ENCODE results near the gene CORO1A. TPM values are rescaled to one million over a fixed set of nuclear protein-coding genes. Genes with fewer than 3 reads are reported as not detected.

The CORO1A gene
- total and polyA plus RNA-seq, 2 experiments from 2014 or later: 10.2 to 23.5 TPM

DNA sequence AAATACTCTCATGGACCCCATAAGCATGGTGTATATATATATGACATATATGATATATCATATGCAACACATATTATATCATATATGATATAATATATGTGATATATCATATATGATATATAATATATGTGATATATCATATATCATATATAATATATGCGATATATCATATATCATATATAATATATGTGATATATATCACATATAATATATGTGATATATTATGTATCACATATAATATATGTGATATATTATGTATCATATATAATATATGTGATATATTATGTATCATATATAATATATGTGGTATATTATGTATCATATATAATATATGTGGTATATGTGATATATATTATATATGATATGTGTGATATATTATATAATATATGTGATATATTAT, 38.5 kb upstream of the CORO1A start (continued):
- TF ChIP-seq, protein P1, sequence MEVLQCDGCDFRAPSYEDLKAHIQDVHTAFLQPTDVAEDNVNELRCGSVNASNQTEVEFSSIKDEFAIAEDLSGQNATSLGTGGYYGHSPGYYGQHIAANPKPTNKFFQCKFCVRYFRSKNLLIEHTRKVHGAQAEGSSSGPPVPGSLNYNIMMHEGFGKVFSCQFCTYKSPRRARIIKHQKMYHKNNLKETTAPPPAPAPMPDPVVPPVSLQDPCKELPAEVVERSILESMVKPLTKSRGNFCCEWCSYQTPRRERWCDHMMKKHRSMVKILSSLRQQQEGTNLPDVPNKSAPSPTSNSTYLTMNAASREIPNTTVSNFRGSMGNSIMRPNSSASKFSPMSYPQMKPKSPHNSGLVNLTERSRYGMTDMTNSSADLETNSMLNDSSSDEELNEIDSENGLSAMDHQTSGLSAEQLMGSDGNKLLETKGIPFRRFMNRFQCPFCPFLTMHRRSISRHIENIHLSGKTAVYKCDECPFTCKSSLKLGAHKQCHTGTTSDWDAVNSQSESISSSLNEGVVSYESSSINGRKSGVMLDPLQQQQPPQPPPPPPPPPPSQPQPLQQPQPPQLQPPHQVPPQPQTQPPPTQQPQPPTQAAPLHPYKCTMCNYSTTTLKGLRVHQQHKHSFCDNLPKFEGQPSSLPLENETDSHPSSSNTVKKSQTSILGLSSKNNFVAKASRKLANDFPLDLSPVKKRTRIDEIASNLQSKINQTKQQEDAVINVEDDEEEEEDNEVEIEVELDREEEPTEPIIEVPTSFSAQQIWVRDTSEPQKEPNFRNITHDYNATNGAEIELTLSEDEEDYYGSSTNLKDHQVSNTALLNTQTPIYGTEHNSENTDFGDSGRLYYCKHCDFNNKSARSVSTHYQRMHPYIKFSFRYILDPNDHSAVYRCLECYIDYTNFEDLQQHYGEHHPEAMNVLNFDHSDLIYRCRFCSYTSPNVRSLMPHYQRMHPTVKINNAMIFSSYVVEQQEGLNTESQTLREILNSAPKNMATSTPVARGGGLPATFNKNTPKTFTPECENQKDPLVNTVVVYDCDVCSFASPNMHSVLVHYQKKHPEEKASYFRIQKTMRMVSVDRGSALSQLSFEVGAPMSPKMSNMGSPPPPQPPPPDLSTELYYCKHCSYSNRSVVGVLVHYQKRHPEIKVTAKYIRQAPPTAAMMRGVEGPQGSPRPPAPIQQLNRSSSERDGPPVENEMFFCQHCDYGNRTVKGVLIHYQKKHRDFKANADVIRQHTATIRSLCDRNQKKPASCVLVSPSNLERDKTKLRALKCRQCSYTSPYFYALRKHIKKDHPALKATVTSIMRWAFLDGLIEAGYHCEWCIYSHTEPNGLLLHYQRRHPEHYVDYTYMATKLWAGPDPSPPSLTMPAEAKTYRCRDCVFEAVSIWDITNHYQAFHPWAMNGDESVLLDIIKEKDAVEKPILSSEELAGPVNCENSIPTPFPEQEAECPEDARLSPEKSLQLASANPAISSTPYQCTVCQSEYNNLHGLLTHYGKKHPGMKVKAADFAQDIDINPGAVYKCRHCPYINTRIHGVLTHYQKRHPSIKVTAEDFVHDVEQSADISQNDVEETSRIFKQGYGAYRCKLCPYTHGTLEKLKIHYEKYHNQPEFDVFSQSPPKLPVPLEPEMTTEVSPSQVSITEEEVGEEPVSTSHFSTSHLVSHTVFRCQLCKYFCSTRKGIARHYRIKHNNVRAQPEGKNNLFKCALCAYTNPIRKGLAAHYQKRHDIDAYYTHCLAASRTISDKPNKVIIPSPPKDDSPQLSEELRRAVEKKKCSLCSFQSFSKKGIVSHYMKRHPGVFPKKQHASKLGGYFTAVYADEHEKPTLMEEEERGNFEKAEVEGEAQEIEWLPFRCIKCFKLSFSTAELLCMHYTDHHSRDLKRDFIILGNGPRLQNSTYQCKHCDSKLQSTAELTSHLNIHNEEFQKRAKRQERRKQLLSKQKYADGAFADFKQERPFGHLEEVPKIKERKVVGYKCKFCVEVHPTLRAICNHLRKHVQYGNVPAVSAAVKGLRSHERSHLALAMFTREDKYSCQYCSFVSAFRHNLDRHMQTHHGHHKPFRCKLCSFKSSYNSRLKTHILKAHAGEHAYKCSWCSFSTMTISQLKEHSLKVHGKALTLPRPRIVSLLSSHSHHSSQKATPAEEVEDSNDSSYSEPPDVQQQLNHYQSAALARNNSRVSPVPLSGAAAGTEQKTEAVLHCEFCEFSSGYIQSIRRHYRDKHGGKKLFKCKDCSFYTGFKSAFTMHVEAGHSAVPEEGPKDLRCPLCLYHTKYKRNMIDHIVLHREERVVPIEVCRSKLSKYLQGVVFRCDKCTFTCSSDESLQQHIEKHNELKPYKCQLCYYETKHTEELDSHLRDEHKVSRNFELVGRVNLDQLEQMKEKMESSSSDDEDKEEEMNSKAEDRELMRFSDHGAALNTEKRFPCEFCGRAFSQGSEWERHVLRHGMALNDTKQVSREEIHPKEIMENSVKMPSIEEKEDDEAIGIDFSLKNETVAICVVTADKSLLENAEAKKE (CRISPR knock-in tag; IDR thresholded peaks at IDR 0.05): no peak
- TF ChIP-seq, protein P2, sequence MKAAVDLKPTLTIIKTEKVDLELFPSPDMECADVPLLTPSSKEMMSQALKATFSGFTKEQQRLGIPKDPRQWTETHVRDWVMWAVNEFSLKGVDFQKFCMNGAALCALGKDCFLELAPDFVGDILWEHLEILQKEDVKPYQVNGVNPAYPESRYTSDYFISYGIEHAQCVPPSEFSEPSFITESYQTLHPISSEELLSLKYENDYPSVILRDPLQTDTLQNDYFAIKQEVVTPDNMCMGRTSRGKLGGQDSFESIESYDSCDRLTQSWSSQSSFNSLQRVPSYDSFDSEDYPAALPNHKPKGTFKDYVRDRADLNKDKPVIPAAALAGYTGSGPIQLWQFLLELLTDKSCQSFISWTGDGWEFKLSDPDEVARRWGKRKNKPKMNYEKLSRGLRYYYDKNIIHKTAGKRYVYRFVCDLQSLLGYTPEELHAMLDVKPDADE (IDR thresholded peaks at IDR 0.05): no peak
- TF ChIP-seq POLR2AphosphoS5 (IDR thresholded peaks at IDR 0.05; ENCODE audit: low read depth): no peak

DNA sequence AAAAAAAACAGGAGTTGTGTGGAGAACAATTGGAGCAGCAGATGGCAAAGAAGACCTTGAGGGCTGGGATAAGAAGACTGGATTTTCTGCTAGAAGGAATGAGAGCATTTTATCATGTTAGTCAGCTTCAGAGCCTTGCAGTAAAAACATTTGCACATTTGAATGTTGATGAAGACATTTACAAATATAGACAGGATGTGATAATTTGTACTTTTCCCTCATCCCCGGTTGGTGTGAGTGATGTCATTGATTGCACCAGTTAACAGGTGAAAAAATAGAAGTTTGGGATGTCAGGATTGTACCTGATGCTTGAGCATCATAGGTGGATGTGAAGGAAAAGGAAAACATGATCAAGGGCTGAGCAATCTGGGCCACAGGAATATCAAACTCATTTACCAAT, 37.7 kb upstream of the CORO1A start:
- no peaks in the 10 kb centered on the region for H3K27me3 ChIP-seq (ENCODE audit: insufficient read depth)
- no peak overlapping the region for H2AFZ ChIP-seq
- no peak for DNase-seq (ENCODE audit: low spot score)
- H3K27ac ChIP-seq (ENCODE audit: low read depth): no peak overlapping the region
- H3K4me2 ChIP-seq: no peak overlapping the region
- no peaks in the 10 kb centered on the region for H4K20me1 ChIP-seq (replicated peaks; ENCODE audit: insufficient read depth)
- H3K4me3 Mint-ChIP-seq: no peak overlapping the region
- H3K79me2 ChIP-seq (replicated peaks; ENCODE audit: insufficient read depth): no peaks in the 10 kb centered on the region
- H3F3A ChIP-seq (replicated peaks; ENCODE audit: low read depth): no peaks in the 10 kb centered on the region
- H3K9me2 ChIP-seq (ENCODE audit: insufficient read depth): 0 out of 2 replicates have a peak, but pooled peaks cover 5% of the 10 kb centered on the region
- no peaks in the 10 kb centered on the region for H3K4me1 ChIP-seq (ENCODE audit: insufficient read depth)
- no peaks in the 10 kb centered on the region for H3K36me3 ChIP-seq (ENCODE audit: insufficient read depth)
- ATAC-seq: no peak
- no peak overlapping the region for H3K4me3 ChIP-seq
- no peak overlapping the region for H3K27ac Mint-ChIP-seq
- no peaks in the 10 kb centered on the region for H3K36me3 Mint-ChIP-seq (ENCODE audit: low read depth)
- H3K4me1 Mint-ChIP-seq: no peaks in the 10 kb centered on the region
- peaks cover 3% of the 10 kb centered on the region for H3K27me3 Mint-ChIP-seq (ENCODE audit: insufficient read depth, low read depth, poor library complexity)
- peaks cover 13% of the 10 kb centered on the region; the same call in 2 of the 3 replicates for H3K9me3 Mint-ChIP-seq
- TF ChIP-seq, protein P2 (IDR thresholded peaks at IDR 0.05): no peak
- TF ChIP-seq JUNB (IDR thresholded peaks at IDR 0.05; ENCODE audit: unreplicated experiment) (no peak), CREB1 (CRISPR knock-in tag; IDR thresholded peaks at IDR 0.05; ENCODE audit: low read depth) (no peak), ZNF331 (CRISPR knock-in tag; IDR thresholded peaks at IDR 0.05; ENCODE audit: low read depth) (no peak), POLR2AphosphoS5 (IDR thresholded peaks at IDR 0.05; ENCODE audit: low read depth) (no peak), NANOG (IDR thresholded peaks at IDR 0.05; ENCODE audit: borderline replicate concordance) (no peak), CTCF (conservative IDR thresholded peaks at IDR 0.05; ENCODE audit: low read depth in 2 of 2) (no peak)

Measured in GM23338 (cell line).